LNCAP (cell line): ENCODE data around the gene LINGO1.

Experiments used
- TF ChIP-seq, protein P1 (sequence below): fragments of 450-650 bp; IDR thresholded peaks from 2 replicates; pipeline ENCODE4 v1.5.1; 2017; ENCODE audit warnings: mild to moderate bottlenecking

LINGO1 gene, protein sequence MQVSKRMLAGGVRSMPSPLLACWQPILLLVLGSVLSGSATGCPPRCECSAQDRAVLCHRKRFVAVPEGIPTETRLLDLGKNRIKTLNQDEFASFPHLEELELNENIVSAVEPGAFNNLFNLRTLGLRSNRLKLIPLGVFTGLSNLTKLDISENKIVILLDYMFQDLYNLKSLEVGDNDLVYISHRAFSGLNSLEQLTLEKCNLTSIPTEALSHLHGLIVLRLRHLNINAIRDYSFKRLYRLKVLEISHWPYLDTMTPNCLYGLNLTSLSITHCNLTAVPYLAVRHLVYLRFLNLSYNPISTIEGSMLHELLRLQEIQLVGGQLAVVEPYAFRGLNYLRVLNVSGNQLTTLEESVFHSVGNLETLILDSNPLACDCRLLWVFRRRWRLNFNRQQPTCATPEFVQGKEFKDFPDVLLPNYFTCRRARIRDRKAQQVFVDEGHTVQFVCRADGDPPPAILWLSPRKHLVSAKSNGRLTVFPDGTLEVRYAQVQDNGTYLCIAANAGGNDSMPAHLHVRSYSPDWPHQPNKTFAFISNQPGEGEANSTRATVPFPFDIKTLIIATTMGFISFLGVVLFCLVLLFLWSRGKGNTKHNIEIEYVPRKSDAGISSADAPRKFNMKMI

DNA sequence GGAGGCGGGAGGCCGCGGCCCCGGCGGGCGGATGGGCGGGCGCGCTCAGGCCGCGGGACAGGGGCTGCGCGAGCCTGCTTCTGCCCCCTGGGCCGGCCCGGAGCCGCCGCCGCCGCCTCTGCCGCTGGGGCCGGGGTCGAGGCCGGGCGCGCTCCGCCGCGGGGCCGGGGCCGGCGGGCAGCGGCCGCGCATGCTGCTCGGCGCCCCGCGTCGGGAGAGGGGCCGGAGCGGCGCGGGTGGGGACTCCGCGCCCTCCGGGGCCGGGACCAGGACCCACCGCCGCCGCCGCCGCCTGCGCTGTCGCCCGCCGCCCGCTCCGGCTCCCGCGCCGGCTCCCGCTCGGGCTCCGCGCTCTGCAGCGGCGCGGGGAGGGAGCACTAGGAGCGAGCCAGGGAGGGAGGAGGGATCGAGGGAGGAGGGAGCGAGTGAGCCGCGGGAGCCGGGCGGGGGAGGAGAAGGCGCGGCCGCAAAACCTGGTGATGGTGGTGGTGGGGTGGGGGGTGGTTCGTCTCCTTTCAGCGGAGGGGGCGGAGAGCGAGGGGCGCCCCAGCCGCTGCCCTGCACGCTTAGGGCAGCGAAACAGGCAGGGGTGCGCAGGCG, at the start of gene LINGO1:
Gene LINGO1, minus strand, starts transcription at position 379 of the 600 bp plus-strand sequence. CDS start 597 bp downstream, outside the sequence.
- TF ChIP-seq, protein P1, sequence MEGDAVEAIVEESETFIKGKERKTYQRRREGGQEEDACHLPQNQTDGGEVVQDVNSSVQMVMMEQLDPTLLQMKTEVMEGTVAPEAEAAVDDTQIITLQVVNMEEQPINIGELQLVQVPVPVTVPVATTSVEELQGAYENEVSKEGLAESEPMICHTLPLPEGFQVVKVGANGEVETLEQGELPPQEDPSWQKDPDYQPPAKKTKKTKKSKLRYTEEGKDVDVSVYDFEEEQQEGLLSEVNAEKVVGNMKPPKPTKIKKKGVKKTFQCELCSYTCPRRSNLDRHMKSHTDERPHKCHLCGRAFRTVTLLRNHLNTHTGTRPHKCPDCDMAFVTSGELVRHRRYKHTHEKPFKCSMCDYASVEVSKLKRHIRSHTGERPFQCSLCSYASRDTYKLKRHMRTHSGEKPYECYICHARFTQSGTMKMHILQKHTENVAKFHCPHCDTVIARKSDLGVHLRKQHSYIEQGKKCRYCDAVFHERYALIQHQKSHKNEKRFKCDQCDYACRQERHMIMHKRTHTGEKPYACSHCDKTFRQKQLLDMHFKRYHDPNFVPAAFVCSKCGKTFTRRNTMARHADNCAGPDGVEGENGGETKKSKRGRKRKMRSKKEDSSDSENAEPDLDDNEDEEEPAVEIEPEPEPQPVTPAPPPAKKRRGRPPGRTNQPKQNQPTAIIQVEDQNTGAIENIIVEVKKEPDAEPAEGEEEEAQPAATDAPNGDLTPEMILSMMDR = no peak

DNA sequence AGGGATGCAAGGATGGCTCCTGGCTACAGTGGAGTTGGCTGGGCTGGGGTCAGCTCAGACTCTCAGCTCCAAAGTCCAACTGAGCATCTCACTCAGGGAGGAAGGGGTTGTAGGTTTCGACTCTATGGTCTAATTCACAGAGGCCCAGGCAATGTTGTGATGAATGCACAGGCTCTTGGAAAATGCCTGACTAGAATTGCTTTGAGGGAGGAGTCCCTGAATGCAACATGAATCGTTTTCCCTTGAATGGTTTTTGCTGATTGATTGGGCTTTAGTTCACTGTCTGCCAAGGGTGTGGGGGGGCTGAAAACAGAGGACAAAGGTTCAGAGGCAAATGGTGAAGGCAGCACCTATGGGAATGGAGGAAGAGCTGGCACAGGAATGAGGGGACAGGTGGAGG, 48.6 kb upstream of the LINGO1 start:
- TF ChIP-seq, protein P1 = no peak

DNA sequence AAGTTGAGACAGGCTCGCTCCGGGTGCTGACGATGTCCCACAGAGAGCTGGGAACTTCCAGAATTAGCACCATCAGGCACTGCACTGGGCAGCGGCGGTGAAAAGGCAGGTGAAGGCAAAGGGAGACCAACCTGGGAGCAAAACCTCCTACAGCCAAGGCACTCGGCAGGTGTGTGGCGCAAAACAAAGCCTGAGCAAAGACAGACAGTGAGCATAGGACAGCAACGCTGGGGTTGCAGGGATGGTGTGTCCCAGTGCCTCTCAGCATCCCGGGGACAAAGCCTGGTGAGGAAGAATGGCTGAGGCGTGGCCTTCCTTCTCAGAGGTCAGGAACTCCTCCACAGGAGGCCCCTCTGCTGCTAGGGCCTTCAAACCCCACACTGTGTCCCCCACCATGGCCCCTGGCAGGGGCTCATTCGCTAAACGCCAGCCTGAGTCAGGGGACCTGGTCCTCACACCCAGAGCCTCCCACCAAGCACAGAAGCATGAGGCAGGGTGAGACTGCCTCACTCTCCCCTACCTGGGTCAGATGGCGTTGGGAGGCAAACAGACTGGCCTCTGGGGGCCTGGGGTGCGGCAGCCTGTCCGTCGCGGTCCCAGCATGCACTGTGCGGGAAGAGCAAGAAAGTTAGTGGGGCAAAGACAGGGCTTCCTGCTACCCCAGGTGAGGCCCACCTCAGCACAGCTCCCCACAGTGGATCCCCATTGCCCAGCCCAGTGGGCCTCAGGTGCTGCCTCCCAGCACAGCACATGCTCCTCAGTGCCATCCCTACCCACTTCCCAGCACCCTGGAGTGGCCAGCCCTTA, 44.1 kb upstream of the LINGO1 start:
- TF ChIP-seq, protein P1 = no peak

DNA sequence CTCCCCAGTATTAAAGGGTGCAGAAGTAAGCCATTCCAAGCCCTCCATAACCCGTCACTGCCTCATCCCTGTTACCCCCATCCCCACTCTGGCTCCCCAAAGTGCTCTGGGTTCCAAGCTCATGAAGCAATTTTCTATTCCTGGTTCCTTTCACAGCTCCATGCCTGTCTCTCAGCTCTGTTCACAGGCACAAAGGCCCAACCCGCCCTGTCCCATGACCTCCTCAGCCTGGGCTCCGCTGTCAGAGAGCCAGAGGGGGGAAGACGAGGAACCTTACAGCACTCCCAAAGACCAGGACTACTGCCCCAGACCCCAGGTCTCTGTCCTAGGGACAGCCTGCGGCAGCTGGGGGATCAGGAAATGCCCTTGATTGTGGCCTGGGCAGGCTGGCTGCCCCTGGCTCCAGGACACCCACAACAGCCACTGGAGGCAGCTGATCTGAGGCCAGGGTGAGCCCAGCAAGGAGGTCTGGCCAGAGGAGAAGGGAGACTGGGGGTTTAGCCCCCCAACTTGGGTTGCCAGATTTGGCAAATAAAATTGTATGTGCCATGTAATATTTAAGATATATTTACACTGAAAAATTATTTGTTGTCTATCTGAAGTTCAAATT, 43.2 kb upstream of the LINGO1 start:
- TF ChIP-seq, protein P1 = no peak

DNA sequence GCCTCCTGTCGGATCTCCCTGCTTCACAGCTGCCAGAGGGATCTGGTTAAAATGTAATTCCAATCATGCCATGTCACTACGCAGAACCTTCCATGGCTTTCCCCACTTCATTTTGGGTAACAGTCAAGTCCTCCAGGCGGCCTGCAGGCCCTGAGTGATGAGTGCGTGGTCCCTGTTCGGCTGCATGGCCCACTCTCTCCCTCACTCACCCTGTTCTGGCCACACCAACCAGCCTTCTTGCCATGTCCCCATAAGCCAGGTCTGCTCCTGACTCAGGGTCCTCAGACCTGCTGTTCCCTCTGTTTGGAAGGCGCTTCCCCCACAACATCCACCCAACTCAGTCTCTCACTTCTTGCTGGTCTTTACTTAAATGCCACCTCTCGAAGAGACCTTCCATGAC, 41.6 kb upstream of the LINGO1 start:
- TF ChIP-seq, protein P1 = no peak

DNA sequence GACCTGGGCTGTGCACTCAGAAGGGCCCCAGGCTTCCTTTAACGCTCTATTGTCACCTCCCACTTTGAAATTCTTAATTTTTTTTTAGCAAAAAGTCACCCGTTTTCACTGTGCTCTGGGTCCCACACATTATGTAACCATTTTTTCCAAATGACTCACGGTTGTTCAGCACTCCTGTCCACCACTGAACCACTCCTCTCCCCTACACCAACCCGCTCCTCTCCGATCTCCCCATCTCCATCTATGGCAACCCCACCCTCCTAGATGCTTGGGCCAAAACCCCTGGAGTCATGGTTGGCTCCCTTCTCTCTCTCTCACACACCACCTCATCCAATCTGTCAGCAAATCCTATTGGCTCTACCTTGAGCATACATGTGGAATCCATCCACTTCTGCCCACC, 41.2 kb upstream of the LINGO1 start:
- TF ChIP-seq, protein P1 = no peak

DNA sequence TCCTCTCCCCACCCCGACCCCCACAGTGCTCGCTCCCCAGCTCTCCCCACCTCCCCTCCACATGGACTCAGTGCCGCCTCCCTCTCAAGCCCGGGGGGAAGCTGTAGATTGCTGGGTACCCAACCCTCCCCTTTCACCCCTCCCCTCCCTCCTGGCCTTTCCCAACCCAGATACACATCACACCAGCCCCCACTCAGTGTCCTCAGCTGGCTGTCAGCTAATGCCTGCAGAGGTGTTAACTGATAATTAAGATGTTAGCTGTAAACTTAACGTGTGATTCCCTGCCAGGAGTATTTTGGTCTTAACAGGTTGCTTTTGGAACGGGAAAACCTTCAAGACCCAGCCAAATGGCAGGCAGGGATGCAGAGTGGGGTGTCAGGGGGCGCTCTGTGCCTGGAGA, 39.4 kb upstream of the LINGO1 start:
- TF ChIP-seq, protein P1 = no peak
